Left forelimb (tissue), 1 donor: Measurements from ENCODE around the gene ZNRF1.

Experiments
- DNase-seq: peaks from one replicate; pipeline ENCODE4 v3.0.0-alpha.2; 2018; ENCODE audit warnings: low spot score

The ZNRF1 gene

GRCh38 chr16:75062135-75062975, 63.5 kb downstream of the ZNRF1 start:
- DNase-seq = no peak

DNA sequence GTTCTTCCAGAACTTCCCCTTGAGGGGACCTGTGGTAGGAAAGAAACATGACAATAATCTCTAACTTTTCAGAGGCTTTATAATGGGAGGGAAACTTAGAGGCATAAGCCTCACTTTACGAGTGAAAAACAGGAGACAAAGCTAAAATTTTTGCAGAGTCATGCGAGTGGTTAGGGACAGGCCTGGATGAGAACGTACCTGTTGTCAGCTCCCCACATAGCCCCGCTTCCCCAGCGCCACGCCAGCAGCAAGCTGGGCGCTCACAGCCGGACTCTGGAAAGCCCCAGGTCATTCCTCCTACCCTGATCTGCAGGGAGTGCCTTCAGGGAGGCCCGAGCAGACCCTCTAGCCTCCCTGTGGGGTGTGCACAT, 64.1 kb downstream of the ZNRF1 start:
- no peak for DNase-seq

GRCh38 chr16:75063549-75064088, 64.8 kb downstream of the ZNRF1 start:
- no peak for DNase-seq

DNA sequence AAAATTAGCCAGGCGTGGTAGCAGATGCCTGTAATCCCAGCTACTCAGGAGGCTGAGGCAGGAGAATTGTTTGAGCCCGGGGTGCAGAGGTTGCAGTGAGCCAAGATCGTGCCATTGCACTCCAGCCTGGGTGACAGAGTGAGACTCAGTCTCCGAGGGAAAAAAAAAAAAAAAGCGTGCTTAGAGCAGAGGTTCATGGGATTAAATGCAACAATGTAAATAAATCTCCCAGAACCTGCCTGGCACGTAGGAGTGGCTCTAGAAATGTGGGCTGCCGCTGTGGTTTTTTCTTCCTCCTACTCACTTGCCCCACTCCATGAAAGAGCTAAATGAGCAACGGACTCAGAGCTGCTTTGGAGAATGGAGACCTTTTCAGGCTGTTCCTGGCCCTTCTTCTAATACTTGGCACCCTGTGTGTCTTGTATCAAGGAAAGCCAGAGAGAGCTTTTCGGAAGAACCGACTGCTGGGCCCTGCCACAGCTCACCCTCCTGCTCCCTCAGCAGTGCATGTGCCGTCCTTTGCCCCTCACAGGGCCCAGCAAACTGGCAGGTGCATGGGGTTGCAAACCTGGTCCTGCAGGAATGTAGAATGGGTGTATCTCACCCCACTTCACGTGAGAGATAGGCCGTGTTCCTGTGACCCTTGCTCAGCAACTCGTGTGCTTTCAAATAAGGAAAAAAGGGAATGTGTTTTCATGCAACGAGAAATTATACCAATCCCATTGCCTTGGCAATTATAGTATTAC, 65.8 kb downstream of the ZNRF1 start:
- no peak for DNase-seq

DNA sequence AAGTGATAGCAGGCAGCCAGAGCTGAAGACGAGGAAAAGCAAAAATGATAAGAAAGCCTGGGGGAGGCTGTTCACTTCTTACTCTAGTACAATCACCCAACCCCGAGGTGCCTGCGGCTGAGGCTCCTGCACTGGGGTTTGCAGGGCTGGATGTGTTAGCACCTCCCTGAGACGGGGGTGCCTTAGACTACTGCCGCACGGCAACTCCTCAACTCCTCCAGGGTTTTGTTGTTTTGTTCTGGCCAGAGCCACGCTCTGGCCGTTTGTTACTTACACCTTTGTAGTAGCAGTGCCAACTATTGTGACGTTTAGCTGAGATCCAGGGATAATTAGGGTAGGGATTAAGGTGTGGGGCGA, 66.3 kb downstream of the ZNRF1 start:
- no peak for DNase-seq

GRCh38 chr16:75065521-75066149, 66.8 kb downstream of the ZNRF1 start:
- DNase-seq = no peak

- DNase-seq = no peak
Observed at GRCh38 chr16:75066861-75067447, 68.1 kb downstream of the ZNRF1 start.

DNA sequence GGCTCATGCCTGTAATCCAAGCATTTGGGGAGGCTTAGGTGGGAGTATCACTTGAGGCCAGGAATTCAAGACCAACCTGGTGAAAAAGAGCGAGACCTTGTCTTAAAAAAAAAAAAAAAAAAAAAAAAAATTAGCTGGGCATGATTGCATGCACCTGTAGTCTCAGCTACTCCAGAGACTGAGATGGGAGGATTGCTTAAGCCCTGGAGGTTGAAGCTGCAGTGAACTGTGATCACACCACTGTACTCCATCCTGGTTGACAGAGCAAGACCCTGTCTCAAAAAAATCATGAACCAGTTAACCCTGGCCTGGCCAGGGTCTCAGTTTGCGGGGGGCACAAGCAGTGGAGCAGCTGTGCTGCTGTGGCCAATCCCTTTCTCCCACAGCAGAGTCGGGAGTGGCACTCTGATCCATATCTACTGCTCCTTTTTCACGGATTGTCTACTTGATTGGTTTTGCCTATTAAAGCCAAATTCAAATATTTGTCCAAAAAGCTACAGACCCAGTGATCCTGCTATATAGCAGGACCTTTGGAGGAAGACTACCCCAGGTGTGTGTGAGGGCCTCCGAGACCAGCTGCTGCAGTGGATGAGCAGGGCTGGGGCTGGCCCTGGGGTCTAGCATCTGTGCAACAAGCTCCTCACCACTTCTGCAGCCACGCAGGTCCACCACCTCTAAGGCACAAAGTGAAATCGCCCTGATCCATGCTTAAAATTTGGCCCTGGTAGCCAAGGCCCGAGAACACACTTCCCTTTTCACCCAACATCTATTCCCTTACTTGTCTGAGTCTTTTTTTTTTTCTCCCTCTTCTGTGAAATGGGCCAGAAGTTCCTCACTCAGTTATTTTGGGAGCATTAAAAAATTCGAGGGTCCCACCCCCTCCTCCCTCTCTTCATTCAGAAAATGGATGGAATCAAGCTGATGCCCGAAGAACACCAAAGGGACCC, 69.5 kb downstream of the ZNRF1 start:
- no peak for DNase-seq

- DNase-seq = no peak
Observed at GRCh38 chr16:75070012-75070841, 71.4 kb downstream of the ZNRF1 start.

GRCh38 chr16:75071621-75072020, 72.8 kb downstream of the ZNRF1 start:
- DNase-seq = no peak

DNA sequence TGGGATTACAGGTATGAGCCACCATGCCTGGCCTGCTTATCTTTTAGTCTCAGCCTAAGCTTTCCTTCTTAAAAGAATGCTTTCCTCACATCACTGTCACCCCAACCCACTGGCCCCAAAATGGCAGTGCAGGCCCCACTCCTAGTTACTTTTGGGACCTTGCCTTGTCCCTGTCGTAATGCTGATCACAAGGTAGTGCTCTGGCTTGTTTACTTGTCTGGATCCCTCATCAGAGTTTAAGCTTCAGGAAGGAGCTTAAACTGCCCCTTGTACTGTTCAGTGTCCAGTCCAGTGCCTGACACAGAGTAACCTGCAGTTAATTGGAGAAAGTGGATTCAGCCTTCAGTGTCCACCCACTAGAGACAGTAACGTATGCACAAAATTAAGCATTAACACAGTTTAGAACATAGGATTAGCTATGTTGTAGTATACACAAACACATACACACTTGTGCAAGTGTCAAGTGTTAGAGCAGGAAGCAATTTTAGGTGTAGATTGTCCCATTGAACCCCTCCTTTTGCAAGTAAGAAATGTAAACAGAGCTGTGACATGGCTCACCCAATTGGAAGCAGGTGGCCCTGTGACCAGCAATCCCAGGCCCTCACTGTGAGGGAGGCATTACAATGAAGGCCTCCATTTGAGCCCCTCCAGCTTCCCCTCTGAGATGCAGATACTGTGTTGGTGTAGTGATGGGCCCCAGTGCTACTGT, 73.6 kb downstream of the ZNRF1 start:
- DNase-seq = no peak

- DNase-seq = no peak
Observed at GRCh38 chr16:75073545-75074303, 74.9 kb downstream of the ZNRF1 start.

- no peak for DNase-seq
Observed at GRCh38 chr16:75074304-75074793, 75.5 kb downstream of the ZNRF1 start.

- no peak for DNase-seq
Observed at GRCh38 chr16:75074920-75075687, 76.3 kb downstream of the ZNRF1 start.

- DNase-seq = no peak
Observed at GRCh38 chr16:75075688-75076268, 77.0 kb downstream of the ZNRF1 start.

DNA sequence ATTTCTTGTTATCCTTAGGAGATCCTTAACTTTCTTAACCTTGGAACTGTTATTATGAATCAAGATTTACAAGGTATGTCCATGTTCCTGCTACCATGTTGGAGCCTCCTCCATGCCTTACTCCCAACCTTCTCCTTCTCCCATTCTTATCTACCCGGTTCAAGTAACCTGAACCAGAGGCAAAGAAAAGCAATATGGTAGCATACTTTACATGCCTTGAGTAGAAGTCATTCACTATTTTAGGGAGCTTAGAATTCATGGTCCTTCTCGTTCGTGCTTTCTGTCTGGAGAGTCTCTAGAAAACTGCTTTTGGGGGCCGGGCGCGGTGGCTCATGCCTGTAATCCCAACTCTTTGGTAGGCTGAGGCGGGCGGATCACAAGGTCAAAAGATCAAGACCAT, 80.1 kb downstream of the ZNRF1 start:
- DNase-seq = no peak

- no peak for DNase-seq
Observed at GRCh38 chr16:75079346-75079926, 80.6 kb downstream of the ZNRF1 start.
